ENCODE data around the gene SMAD4. TPM values are rescaled to one million over a fixed set of nuclear protein-coding genes. Genes with fewer than 3 reads are reported as not detected.

Gene SMAD4
- total RNA-seq, 1 donor from 2014 or later, result 112 TPM

- H3K27ac ChIP-seq, result no peak overlapping the region
- H3K4me3 ChIP-seq, result no peak overlapping the region
- H3K9me3 ChIP-seq, result no peaks in the 10 kb centered on the region
- ATAC-seq (no peak), DNase-seq (no peak)
- no peaks in the 10 kb centered on the region for H3K27me3 ChIP-seq
- no peaks in the 10 kb centered on the region for H3K36me3 ChIP-seq
- H3K4me1 ChIP-seq, result no peaks in the 10 kb centered on the region
- no peak for TF ChIP-seq CTCF (IDR thresholded peaks at IDR 0.05)
- intact Hi-C loops (cut with DNase I), result no loop called here
Measured at GRCh38 chr18:51006948-51007789, 22.8 kb upstream of the SMAD4 start.

GRCh38 chr18:51007790-51008139 is 22.2 kb upstream of the SMAD4 start:
- H3K9me3 ChIP-seq, result no peaks in the 10 kb centered on the region

GRCh38 chr18:51009072-51009471 is 20.9 kb upstream of the SMAD4 start:
- Histone ChIP-seq H3K4me1 (no peaks in the 10 kb centered on the region), H3K9me3 (no peaks in the 10 kb centered on the region), H3K36me3 (no peaks in the 10 kb centered on the region), H3K27me3 (no peaks in the 10 kb centered on the region), H3K27ac (no peak overlapping the region), H3K4me3 (no peak overlapping the region)
- DNase-seq (no peak), ATAC-seq (peak; percentile 95)
- TF ChIP-seq CTCF (IDR thresholded peaks at IDR 0.05), result no peak
- intact Hi-C loops (cut with DNase I), result no loop called here

More at GRCh38 chr18:51007790-51008139, 22.2 kb upstream of the SMAD4 start:
- no peak for TF ChIP-seq CTCF (IDR thresholded peaks at IDR 0.05)
- intact Hi-C loops (cut with DNase I), result no loop called here
- ATAC-seq (no peak), DNase-seq (no peak)
- H3K4me3 ChIP-seq, result no peak overlapping the region
- H3K27me3 ChIP-seq, result no peaks in the 10 kb centered on the region
- no peaks in the 10 kb centered on the region for H3K4me1 ChIP-seq
- H3K27ac ChIP-seq, result no peak overlapping the region
- no peaks in the 10 kb centered on the region for H3K36me3 ChIP-seq

GRCh38 chr18:51010218-51010617 is 19.8 kb upstream of the SMAD4 start:
- ATAC-seq (no peak), DNase-seq (no peak)
- Histone ChIP-seq H3K36me3 (no peaks in the 10 kb centered on the region), H3K9me3 (no peaks in the 10 kb centered on the region), H3K27me3 (no peaks in the 10 kb centered on the region), H3K4me3 (no peak overlapping the region), H3K4me1 (no peaks in the 10 kb centered on the region), H3K27ac (no peak overlapping the region)
- intact Hi-C loops (cut with DNase I), result no loop called here
- TF ChIP-seq CTCF (IDR thresholded peaks at IDR 0.05), result no peak

- Histone ChIP-seq H3K4me3 (no peak overlapping the region), H3K27ac (no peak overlapping the region), H3K36me3 (no peaks in the 10 kb centered on the region), H3K9me3 (no peaks in the 10 kb centered on the region), H3K4me1 (no peaks in the 10 kb centered on the region), H3K27me3 (no peaks in the 10 kb centered on the region)
- TF ChIP-seq CTCF (IDR thresholded peaks at IDR 0.05), result no peak
- DNase-seq (no peak), ATAC-seq (no peak)
- intact Hi-C loops (cut with DNase I), result no loop called here
Measured at GRCh38 chr18:51011709-51012108, 18.3 kb upstream of the SMAD4 start.
